Pancreas (tissue), 10 donors: Measurements from ENCODE around the gene DDX10. TPM values are rescaled to one million over a fixed set of nuclear protein-coding genes. Genes with fewer than 3 reads are reported as not detected.

ENCODE experiments used
- ATAC-seq, 4 donors: fragments of 200-7000 bp; cut with Tn5 transposase; one replicate each; pipeline versions ENCODE4 v1.8.0 to v1.9.1; 2020; ENCODE audit warnings: mild to moderate bottlenecking in 4 of 4, moderate library complexity in 4 of 4
- DNase-seq, 6 donors: peaks; one replicate each; pipeline ENCODE4 v3.0.0-alpha.2; 2020
- FAIRE-seq: peaks from 2 replicates; lab custom pipeline; 2012; peaks lifted over from hg19 to GRCh38; lab: Jason Lieb, UNC
- H3K27ac ChIP-seq, 4 donors: fragments of 200-600 bp; sonication (generic); 1 replicate in 3 of 4; 2 replicates in 1 of 4; pipeline versions ENCODE4 v1.5.0 to v1.8.0; 2020
- H3K27me3 ChIP-seq, 4 donors: fragments of 200-600 bp; one replicate each; pipeline ENCODE4 v1.8.0; 2021
- H3K36me3 ChIP-seq, 3 donors: fragments of 200-600 bp; sonication (generic) in 1 of 3; one replicate each; pipeline versions ENCODE4 v1.5.0 to v1.8.0; 2020 to 2021
- H3K4me1 ChIP-seq, 3 donors: fragments of 200-600 bp; one replicate each; pipeline ENCODE4 v1.8.0; 2021
- H3K4me3 ChIP-seq, 4 donors: fragments of 200-600 bp; sonication (generic) in 2 of 4; one replicate each; pipeline versions ENCODE4 v1.5.0 to v1.8.0; 2020 to 2021
- H3K9me3 ChIP-seq, 4 donors: fragments of 200-600 bp; one replicate each; pipeline ENCODE4 v1.8.0; 2021
- WGBS, 2 donors: extraction: QIAGEN DNeasy Blood & Tissue Kit; methylation state at CpG; one replicate each; pipeline ENCODE4 v1.1.7; 2013; 5-methylcytosine and 5-hydroxymethylcytosine counted together
- intact Hi-C, 3 donors: fragments of 100-400 bp; cut with DNase I; formaldehyde crosslinking; loops; one replicate each; pipeline versions ENCODE4 v1.11.1 to v1.14.2; 2022
- polyA plus RNA-seq, 2 donors: library from polyadenylated mRNA; stranded (reverse); fragments of 200-250 nt; gene quantifications; one replicate each; pipeline ENCODE4 v1.2.3, GENCODE V29; 2013
- total RNA-seq, 6 donors: library from RNA; stranded (reverse); fragmentation: NEBNext Ultra II Directional in 4 of 6; extraction: Animal tissue kit (Norgen Biotek cat#: 25700) in 4 of 6; gene quantifications; one replicate each; pipeline versions ENCODE4 v1.2.1 to v1.2.4, GENCODE V29; 2021 to 2023
- TF ChIP-seq, protein P1 (sequence below), 4 donors: fragments of 200-600 bp; sonication (generic) in 3 of 4; IDR thresholded peaks; one replicate each; pipeline versions ENCODE4 v1.5.0 to v1.8.0; 2021; ENCODE audit warnings: antibody characterized with exemption in 4 of 4
- donor health status: healthy with polysubstance abuse.
- donor health status: DM: no; HTN: no; CAD: no; lungs with moderate emphysema.
- donor health status: DM: no; HTN: no; CAD: no.
- donor health status: control.
- donor health status: control.
- donor health status: Bipolar disorder and iron deficiency.
- donor health status: DM: yes; HTN: yes; CAD: no.
- donor health status: DM: no; HTN: no; CAD: no.
- donor health status: DM: no; HTN: no; CAD: no.
- donor health status: DM: yes; HTN: yes; CAD: no.

DDX10 gene
- total and polyA plus RNA-seq, 8 donors = 10.9 to 18.4 (median 16.5) TPM

DNA sequence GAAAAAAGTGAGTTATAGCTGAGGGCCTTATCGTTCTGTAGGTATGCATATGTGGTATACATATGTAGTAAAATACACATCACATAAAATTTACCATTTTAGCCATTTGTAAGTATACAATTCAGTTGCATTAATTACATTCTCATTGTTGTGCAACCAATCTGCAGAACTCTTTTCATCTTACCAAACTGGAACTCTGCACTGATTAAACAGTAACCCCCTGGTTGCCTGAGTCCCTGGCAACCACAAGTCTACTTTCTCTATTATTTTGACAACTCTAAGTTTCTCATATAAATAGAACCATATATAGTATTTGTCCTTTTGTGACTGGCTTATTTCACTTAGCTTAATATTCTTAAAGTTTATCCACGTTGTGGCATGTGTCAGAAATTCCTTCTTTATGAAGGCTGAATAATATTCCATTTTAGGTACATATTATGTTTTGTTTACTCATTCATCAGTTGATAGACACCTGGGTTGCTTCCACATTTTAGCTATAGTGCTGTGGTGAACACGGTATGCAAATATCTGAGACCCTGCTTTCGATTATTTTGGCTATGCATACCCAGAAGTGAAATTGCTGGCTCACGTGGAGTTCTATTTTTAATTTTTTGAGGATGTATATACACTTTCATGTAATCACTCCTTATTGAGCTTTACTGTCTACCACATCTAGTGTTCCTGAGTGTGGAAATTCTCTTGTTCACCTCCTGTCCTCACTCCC, 1.6 kb upstream of the DDX10 start:
- H3K9me3 ChIP-seq = no peaks in the 10 kb centered on the region
- intact Hi-C loops = no loop called here
- no peak for ATAC-seq
- peaks cover 0 to 15% (median 5%) of the 10 kb centered on the region in 3 donors for H3K4me1 ChIP-seq
- TF ChIP-seq, protein P1, sequence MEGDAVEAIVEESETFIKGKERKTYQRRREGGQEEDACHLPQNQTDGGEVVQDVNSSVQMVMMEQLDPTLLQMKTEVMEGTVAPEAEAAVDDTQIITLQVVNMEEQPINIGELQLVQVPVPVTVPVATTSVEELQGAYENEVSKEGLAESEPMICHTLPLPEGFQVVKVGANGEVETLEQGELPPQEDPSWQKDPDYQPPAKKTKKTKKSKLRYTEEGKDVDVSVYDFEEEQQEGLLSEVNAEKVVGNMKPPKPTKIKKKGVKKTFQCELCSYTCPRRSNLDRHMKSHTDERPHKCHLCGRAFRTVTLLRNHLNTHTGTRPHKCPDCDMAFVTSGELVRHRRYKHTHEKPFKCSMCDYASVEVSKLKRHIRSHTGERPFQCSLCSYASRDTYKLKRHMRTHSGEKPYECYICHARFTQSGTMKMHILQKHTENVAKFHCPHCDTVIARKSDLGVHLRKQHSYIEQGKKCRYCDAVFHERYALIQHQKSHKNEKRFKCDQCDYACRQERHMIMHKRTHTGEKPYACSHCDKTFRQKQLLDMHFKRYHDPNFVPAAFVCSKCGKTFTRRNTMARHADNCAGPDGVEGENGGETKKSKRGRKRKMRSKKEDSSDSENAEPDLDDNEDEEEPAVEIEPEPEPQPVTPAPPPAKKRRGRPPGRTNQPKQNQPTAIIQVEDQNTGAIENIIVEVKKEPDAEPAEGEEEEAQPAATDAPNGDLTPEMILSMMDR (IDR thresholded peaks at IDR 0.05) = no peak
- no peaks in the 10 kb centered on the region for H3K27me3 ChIP-seq
- no peak for DNase-seq
- no peaks in the 10 kb centered on the region for H3K36me3 ChIP-seq
- no peak for FAIRE-seq
- 76 to 93% methylated on average over 5 of the region's 5 CpGs for WGBS, 2 donors
- no peak overlapping the region for H3K27ac ChIP-seq
- H3K4me3 ChIP-seq = no peak overlapping the region

DNA sequence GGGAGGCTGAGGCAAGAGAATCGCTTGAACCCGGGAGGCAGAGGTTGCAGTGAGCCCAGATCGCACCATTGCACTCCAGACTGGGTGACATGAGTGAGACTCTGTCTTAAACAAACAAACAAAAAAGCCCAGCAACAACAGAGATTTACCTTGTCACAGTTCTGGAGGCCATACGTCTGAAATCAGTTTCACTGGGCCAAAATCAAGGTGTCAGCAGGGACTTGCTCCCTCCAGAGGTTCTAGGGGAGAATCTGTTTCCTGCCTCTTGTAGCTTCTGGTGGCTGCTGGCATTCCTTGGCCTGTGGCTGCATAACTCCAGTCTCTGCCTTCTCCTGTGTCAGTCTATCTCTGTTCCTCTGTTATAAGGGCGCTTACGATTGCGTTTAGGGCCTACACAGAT, 1.5 kb downstream of the DDX10 start:
- Histone ChIP-seq H3K36me3 (no peaks in the 10 kb centered on the region), H3K9me3 (no peaks in the 10 kb centered on the region), H3K4me3 (peak overlapping the region in 1 of 4 donors; percentile 92), H3K27ac (no peak overlapping the region), H3K27me3 (no peaks in the 10 kb centered on the region), H3K4me1 (peaks cover 0 to 17% (median 5%) of the 10 kb centered on the region in 3 donors)
- TF ChIP-seq, protein P1 (IDR thresholded peaks at IDR 0.05) = no peak
- no peak for FAIRE-seq
- DNase-seq = no peak
- no peak for ATAC-seq
- 89 to 92% methylated on average over 7 of the region's 7 CpGs for WGBS, 2 donors
- intact Hi-C loops = no loop called here

DNA sequence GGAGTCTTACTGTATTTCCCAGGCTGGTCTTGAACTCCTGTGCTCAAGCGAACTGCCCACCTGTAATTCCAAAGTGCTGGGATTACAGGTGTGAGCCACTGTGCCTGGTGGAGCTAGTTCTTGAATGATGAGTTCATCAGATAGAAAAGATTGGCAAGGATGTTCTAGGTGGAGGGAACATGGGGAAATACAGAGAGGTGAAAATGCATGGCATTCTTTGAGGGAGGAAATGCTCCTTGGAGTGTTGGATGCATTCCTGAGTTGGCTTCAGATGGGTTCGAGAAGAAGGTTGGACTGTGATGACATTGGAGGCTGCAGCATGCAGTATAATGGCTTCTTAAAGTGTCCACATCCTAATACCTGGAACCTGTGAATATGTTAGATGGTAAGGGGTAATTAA, 4.4 kb downstream of the DDX10 start:
- Histone ChIP-seq H3K36me3 (no peaks in the 10 kb centered on the region), H3K4me3 (no peak overlapping the region), H3K4me1 (peaks cover 0 to 17% (median 5%) of the 10 kb centered on the region in 3 donors), H3K27me3 (no peaks in the 10 kb centered on the region), H3K27ac (no peak overlapping the region), H3K9me3 (no peaks in the 10 kb centered on the region)
- 84 to 88% methylated on average over 2 of the region's 2 CpGs for WGBS, 2 donors
- TF ChIP-seq, protein P1 (IDR thresholded peaks at IDR 0.05) = no peak
- no peak for DNase-seq
- no peak for ATAC-seq
- no peak for FAIRE-seq
- intact Hi-C loops = no loop called here

DNA sequence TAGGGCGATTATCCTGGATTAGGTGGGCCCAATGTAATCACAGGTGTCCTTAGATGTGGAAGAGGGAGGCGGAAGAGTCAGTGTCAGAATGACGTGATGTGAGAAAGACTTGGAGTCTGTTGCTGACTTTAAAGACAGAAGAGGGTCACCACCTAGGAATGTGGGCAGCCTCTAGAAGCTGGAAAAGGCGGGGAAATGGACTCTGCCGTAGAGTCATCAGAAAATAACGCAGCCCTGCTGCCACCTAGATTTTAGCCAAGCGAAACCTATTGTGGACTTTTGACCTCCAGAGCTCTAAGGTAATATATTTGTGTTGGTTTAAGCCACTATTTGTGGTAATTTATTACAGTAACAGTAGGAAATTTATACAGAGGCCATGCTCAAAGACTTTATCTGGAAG, 4.8 kb downstream of the DDX10 start:
- ATAC-seq = no peak
- intact Hi-C loops = no loop called here
- TF ChIP-seq, protein P1 (IDR thresholded peaks at IDR 0.05) = no peak
- Histone ChIP-seq H3K4me3 (no peak overlapping the region), H3K9me3 (no peaks in the 10 kb centered on the region), H3K36me3 (no peaks in the 10 kb centered on the region), H3K27me3 (no peaks in the 10 kb centered on the region), H3K27ac (no peak overlapping the region), H3K4me1 (peaks cover 0 to 17% (median 5%) of the 10 kb centered on the region in 3 donors)
- WGBS, 2 donors = 95 to 96% methylated on average over 7 of the region's 7 CpGs
- no peak for DNase-seq
- no peak for FAIRE-seq

DNA sequence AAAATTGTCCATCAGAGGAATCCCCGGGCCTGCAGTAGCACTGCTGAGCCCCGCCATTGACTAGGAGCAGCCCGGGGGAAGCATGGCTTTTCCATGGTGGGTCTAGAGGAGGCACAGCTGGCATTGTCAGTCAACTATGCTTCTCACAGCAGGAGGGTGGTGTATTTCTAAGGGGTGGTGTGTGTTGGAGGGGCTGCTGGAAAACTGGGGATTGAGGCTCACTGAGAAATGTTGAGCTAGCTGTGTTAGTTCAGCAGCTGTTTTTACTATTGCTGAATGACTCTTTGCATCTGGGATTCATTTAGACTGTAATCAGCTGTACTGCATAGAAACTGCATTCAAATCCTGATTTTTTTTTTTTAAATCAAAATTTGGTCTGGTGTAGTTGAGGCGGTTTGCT, 5.6 kb downstream of the DDX10 start:
- Histone ChIP-seq H3K27ac (no peak overlapping the region), H3K4me1 (peaks cover 0 to 17% (median 5%) of the 10 kb centered on the region in 3 donors), H3K27me3 (no peaks in the 10 kb centered on the region), H3K4me3 (no peak overlapping the region), H3K9me3 (no peaks in the 10 kb centered on the region), H3K36me3 (peaks cover 0 to 1% (median 0%) of the 10 kb centered on the region in 3 donors)
- no peak for ATAC-seq
- 96 to 99% methylated on average over 4 of the region's 4 CpGs for WGBS, 2 donors
- intact Hi-C loops = no loop called here
- TF ChIP-seq, protein P1 (IDR thresholded peaks at IDR 0.05) = no peak
- peak in 1 of 6 donors; percentile 13 for DNase-seq
- FAIRE-seq = no peak
